Stimulated activated CD4-positive, alpha-beta T cell treated with anti-CD3 and anti-CD28 coated beads, Interleukin-4, amount 100 ng/mL, for 4 hours (primary cell): ENCODE measurements around the gene CCNYL1.

ENCODE experiments used
- DNase-seq, 2 experiments: peaks; one replicate each; pipeline ENCODE4 v3.0.0-alpha.2; 2020

Gene CCNYL1

GRCh38 chr2:207796585-207797350 lies 85.3 kb downstream of the CCNYL1 start:
- no peak for DNase-seq

GRCh38 chr2:207801259-207801658 lies 89.8 kb downstream of the CCNYL1 start:
- DNase-seq, result no peak

GRCh38 chr2:207802650-207803049 lies 91.2 kb downstream of the CCNYL1 start:
- no peak for DNase-seq
